HG03432 (cell line): Measurements from ENCODE around the gene ERC2.

Experiments
- ATAC-seq: cut with Tn5 transposase; IDR thresholded peaks from one replicate; pipeline ENCODE4 v1.9.1; 2021; ENCODE audit warnings: mild to moderate bottlenecking, moderate library complexity; ENCODE audit not compliant: unreplicated experiment

The ERC2 gene

DNA sequence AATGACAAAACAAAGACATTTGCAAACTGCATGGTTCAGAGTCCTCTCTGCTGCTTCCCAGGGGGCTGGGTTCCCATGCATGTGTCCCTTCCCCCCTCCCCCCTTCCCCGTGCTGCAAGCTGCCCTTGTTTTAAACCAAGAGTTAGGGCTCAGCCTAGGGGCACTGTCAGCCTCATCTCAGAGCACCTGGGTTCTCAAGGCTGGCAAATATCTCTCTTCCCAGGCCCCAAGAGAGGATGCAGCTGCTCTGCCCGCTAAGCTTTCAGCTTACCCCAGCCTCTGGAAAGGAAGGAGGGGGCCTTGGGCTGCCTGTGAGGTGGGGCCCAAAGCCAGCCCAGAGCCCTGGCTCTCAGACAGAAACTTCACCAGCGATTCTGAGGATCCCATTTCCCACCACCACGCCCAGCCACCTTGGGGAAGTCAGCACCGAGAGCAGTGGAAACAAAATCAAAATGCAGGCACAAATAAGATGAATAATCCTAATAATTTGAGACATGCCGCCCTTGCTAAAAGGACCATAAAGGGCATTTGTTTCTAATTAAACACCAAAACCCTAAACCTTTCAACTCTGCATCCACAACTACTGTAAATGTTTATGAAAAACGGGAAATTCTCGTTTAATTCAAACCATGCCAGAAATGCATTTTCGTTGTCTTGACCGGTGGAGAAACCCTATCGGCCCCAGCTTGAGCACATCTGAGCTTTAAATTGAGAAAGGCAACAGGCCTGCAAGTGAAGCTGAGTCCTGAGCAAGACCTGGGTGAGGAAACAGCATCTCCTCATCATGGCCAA, 913.4 kb downstream of the ERC2 start:
- no peak for ATAC-seq

DNA sequence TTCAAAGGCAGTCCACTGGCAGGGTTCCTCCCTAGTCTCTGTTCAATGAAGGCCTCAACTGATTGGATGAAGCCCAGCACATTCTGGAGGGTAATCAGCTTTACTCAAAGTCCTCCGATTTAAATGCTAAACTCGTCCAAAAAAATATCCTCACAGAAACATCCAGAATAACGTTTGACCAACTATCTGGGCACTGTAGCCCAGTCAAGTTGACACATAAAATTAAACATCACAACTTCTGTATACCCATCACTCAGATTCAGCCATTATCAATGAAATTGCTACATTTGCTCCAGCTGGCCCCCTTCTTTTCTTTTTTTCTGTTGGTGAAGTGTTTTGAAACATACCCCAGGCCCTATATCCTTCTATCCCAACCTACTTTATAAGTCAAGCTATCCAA, 916.6 kb downstream of the ERC2 start:
- no peak for ATAC-seq

DNA sequence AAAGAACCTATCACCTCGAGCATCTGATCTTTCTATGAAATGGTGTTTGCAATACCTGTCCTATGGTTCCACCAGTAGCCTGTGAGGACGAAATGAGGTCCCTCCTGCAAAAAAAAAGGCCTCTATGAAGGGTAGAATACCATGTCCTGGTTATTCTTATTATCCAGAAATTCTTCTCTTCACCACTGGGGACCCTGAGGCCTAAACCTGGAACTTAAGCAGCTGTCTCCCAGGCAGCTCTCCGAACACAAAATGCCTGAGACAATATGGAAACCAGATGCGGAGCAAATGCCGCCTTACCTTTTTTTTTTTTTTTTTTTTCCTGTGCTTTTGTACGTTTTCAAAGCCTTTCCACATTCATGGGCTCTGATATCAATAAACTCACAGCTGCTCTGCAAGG, 919.1 kb downstream of the ERC2 start:
- no peak for ATAC-seq

DNA sequence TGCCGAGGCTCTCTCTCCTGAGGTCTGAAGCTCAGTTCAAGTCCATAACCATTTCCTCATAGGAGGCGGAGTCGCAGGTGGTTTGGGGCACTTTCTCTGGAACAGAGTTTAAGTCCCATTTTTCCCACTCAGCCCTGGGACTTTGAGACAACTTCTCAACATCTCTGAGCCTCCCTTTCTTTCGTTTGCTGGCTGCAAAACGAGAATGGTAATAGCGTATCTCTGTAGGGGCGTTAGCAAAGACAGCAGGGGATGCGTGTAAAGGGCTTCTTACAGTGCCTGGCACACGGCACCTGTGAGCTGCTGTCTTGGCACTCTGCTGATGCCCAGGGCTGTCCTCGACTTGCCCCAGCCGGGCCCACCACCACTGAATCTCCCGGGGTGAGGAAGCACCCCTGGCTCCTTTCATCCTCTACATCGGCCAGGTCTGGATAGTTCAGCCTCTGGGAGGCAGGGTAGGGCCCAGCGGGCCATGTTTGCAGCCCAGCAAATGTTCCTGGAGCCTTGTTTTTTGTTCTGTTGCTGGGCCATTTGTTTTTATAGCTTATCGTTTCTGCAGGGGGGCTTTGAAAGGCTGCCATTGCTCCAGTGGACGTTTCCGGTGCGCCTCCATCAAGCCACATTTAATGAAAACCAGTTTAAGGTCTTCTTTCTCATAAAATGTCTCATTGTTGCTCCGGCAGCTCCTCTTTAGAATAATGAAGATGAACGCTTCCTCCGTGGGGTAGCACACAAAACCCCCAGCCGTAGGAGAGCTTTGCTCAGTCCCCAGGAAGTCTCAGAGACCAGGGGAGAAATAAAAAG, 921.2 kb downstream of the ERC2 start:
- no peak for ATAC-seq

DNA sequence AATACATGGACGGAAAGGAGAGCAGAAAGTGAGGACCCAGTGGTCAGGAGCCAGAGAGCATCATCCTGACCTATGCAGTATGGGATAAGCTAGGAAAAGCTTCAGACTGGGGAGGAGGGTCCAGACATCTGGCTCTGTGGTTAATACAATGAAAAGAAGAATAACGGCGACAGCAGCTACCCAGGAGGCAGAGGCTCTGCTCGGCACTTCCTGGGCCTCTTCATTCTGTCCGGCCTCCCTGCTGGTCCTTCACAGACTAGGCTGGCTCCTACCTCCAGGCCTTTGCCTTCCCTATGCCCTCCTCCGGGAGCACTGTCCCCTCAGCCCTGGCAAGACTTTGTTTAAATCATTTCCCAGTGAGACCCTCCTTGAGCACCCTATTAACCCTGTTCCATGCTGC, 922.3 kb downstream of the ERC2 start:
- ATAC-seq, result no peak

DNA sequence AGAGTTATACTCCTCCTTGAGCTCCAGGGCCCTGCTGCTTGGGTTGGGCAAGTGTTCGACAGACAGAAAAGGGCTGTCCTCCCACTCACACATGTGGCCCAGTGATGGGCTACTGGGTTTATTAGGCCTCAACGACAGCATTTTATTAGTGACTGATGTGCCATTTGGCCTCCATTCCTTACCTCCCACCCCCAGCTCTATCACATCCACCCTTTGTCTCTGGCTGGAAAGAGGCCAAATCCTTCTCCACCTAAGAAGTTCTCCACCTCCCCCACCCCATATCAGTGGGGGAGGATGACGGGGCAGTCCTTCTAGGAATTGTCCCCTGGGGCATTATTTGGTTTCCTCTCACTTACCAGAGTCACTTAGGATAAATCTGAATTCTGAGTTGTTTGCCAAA, 924.0 kb downstream of the ERC2 start:
- no peak for ATAC-seq

DNA sequence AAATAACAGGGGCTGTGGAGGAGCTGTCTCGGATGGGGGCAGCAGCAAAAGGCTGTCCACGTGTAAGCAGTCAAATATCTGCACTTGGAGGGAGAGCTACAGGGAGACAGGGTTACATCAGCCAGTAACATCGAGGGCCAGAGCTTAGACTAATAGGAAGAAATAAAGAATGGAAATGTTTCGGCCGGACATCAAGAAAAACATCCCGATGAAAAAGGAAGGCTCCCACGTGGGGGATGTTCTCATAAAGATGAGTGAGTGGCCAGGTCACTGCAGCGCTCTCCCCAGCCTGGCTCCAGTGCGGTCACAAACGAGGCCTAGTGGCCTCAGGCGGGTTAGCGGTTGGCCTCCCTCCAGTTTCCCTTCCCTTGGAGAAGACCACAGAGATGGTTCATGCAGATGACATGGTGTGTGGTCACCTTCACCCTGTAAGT, 925.1 kb downstream of the ERC2 start:
- no peak for ATAC-seq

DNA sequence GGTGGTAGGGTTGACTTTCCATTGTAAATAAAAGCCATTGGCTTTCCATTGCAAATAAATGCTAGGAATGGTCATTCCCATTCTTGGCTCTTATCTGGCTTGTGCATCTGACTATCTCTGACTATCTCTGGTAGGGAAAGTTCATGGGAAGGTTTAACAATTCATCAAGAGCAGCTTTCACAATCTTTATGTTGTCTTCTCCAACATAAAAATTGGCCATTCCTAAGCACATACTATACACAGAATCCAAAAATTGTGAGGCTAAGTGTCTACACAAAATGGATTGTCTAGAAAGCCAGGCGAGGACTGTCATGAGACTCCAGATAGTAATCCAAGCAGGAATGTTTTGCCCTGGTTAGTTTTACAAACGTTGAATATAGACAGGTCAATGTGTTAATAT, 926.8 kb downstream of the ERC2 start:
- no peak for ATAC-seq

DNA sequence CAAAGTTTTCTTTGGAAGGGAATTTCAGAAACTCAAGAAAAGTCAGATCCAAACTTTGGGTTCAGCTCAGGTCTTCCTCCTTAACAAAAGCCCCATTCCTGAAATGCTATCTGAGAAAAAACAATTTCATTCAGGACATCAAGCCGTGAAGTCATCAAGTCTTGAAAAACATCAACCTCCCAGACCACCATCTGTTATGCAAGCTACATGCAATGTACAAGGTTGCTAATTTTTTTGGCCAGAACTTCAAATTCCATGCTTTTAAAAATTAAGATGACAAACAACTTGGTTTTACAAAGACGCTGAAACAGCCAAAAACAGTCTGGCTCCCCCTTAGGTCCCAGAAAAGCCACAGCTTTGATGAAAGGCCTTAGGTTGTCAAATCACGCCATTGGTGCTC, 927.3 kb downstream of the ERC2 start:
- no peak for ATAC-seq

DNA sequence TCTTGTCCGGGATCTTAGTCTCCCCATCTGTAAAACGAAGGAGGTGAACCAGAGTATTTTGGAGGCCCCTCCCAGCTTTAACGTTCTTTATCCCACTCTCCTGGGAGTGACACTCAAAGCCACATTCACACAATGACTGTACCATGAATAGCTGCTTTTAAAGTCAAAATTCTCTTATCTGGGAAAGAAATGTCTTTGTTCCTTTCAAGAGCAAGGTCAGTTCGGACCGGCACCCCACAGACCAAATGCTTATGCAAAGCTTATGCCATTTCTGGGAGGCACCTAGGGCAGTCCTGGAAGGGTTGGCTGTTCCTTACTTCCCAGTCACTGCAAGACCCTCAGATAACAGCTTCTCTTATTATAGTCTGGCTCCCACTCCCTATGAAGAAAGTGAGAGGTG, 927.7 kb downstream of the ERC2 start:
- ATAC-seq, result no peak

DNA sequence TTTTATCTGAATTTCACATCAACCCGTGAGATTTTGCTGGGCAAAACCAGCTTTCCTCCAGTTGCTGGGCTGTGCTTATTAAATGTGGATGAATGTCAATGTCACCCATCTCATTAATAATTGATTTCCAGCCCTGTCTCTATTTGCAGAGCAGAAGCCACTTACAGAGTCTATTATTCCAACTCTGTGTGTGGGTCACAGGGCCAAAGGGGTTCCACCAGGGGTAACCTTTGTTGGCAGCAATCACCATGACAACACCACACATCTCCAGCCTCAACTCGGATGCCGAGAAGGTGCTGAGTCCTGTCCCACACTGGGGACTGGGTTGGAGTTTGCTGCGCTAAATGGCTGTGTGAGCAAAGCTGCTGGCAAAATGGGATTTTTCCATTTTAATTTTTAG, 930.1 kb downstream of the ERC2 start:
- ATAC-seq, result no peak

DNA sequence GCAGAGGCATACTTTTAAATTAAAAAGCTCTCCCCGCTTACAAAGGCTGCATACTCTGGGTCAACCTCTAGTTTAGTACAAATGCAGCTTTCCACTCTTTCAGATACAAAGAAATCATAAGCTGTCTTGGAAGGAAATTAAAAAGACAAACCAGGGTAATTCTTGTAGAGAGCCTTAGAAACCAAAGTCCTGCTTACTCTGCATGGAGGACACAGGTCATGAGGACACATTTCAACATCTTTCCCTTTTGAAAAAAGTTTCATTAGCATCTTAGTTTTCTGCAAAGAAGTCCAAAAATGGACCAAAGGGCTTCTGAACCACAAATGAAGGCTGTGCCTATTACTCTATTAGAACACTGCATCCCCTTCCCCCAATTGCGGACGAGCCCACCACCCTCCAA, 930.7 kb downstream of the ERC2 start:
- ATAC-seq, result no peak

DNA sequence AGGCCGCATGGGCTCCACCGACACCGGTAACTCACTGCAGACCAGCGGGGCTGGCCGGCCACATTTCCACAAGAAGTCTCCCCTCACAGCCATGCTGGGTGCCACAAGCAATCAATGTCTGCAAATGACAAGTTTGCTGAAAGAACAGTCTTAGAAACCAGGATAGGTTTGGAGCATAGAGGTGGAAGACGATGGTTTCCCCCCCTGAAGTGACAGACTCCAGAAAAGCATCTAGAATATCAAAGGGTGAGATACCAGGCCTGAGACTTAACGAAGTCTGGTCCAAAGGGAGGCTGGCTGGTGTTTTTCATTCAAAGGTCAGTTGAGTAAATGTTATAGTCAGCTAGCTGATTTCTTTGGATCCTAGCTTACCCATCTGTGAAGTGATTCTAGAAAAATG, 931.1 kb downstream of the ERC2 start:
- ATAC-seq, result no peak

DNA sequence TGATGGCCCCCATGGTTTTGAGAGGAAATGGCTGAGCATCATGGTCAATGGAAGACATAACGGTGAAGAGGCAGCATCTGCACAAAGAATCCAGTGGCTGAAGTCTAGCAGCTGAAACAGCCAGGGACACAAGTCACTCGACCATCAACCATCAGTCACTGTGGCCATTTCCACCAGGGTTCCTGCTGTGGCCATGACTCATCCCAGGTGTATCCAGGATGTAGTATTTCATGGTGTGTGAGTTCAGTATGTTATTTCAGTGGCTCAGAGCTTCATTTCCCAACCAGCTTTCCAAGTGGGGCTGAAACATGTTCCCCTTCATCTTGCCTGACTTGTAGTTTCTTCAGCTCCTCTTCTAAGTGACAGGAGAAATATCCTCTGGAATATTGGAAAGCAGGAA, 933.4 kb downstream of the ERC2 start:
- no peak for ATAC-seq

DNA sequence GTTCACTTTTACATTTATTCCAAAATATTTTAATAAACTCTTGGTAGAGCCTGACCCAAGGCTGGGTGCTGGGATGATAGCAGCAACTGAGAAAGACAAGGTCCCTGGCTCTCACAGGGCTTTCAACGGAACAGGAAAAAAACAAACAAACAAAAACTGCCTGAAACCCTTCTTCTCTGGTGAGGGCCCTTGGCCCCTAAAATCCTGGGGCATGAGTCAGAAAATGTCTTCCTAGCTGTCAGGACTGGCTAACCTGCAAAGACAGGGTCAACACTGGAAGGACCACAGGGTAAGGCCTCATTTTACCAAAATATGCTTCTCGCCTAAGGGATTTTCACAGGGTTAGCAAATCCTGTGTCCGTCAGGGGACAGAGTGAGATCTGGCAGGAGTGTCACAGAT, 935.5 kb downstream of the ERC2 start:
- no peak for ATAC-seq

DNA sequence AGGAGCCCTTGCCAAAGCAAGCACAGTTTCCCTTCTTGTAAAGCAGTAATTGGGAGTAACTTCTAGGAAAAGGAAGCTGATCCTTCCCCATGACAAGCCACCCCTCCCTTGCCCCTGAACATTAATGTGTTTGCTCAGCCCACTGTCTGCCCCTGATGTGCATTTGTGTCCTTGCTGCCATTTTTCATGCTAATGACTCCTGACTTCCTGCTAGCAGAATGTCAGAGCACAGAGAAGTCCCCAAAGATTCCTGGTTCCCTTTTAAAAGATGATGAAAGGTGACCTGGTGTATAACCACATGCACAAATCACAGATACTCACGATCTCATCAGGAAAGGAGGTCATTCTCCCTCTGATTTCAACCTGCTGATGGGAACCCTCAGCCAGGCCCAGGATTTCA, 936.9 kb downstream of the ERC2 start:
- no peak for ATAC-seq

DNA sequence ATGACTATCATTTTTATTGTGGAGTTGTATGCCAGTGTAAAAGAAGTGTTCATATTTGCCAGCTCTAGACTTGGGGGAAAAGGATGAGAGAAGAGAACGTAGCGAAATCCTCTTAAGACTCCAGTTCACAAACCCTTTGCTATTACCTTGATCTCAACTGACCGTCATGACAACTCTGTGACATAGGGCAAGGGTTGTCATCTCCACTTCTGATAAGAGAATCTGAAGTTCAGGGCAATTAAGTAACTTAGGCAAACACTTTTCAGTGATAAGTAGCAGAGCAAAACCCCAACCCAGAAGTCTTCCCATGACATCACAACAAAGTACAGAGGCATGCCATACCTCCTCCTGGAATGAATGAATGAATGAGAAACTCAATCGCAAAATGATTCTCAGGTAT, 940.9 kb downstream of the ERC2 start:
- no peak for ATAC-seq

DNA sequence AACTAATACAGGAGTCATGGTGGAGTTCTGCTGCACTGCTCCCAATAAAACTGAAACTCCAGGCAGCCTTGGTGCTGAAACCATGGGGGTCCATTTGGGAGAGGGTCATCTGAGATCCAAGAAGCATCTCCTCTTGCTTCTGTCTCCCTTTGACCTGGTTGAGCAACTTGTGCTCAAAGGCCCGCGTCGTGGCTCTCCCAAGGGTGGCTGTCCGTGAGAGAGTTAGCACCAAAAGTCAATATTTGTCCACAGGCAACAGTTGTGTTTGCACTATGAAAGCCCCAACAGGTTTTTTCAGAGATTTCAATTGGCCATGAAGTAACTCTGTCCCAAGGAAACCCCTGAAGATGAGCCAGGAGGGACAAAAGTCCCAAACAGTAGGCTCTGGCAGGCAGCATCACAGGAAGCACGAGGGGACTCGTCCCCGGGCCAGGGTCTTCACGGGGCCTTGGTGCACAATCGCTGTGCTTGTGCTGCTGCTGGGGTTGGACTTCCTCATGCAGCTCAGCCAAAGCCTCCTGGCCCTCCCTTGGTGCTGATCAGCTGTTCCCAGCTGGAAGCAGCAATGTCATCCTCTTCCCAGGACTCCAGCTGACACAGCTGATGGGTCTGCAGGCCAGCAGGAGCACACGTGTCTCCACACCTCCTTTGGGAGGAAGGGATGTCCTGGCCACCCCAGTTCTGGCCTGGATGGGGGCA, 941.8 kb downstream of the ERC2 start:
- ATAC-seq, result no peak

DNA sequence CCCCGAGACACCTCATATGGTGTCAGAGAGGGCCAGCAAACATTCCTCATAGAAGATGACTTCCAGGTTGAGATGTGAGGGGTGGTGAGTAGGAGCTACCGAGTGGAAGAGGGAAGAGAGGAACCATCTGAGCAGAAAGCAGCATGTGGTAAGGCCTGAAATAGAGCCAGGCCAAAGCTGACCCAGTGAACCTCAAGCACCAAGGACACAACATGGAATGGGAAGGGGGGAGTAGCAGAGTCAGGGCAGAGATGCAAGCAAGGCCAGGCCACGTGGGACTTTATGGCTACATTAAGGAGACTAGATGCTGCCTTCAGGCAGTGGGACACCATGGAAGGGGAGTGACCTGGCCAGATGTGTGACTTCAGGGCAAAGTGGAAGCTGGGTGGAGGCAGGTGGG, 942.8 kb downstream of the ERC2 start:
- no peak for ATAC-seq

DNA sequence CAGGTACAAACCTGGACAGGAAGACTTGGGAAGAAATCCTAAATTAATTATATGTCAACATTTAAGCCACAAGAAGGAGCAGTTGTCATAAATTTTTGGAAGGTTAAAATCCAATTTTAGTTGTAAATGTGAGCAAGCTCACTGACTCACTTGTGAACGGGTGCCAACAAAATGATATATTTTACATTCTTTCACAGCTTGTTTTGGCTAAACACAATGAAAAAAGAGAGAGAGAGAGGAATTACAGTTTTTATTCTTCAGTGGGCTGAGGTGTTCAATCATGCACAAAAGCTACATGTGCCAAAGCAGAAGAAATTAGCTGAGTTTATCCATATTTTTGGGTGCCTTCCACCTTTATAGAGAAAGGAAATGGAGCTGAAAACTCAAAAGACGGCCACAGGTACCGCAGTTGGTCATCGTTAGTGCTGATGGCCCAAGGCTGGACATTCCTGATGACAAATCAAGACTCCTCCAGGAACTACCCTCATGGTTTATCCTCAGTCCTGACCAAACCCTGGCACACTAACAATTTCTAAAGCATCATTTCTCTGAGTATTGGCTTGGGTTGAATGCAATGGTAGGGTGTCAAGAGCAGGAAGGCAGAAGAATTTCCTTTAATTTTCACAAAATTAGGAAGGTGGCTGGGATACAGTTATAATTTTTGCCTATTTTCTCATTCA, 943.6 kb downstream of the ERC2 start:
- ATAC-seq, result no peak

DNA sequence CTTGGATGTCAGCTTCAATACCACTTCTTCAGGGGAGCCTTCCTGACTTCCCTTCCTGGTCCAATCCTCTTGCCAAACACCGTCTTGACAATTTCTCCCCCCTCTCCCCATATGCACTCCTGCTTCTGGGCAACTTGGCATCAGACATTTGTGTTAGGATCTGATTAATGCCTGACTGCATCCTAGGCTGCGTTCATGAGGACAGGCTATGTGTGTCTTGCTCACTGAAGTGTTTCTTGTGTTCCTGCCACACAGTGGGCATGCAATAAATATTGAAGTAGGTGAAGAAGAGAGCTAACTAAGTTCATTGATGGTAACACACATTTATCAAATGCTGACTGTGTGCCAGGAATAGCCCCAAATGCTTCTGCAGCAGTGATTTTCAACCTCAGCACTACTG, 944.8 kb downstream of the ERC2 start:
- no peak for ATAC-seq
